Measurements from ENCODE around the gene ITIH1.

The ITIH1 gene

GRCh38 chr3:52838561-52839267, 61.3 kb downstream of the ITIH1 start:
- Histone ChIP-seq H3K4me3 (no peak overlapping the region), H3K4me1 (no peaks in the 10 kb centered on the region), H3K36me3 (replicated peaks) (no peaks in the 10 kb centered on the region), H3K9me3 (no peaks in the 10 kb centered on the region), H3K27me3 (ENCODE audit: low read depth) (no peaks in the 10 kb centered on the region)
- DNase-seq (ENCODE audit: low spot score in 2 of 2): no peak
- in situ Hi-C loops (cut with MboI; ENCODE audit: low sequenced_read_pairs): no loop called here

GRCh38 chr3:52839268-52839575, 61.8 kb downstream of the ITIH1 start:
- H3K36me3 ChIP-seq (replicated peaks): no peaks in the 10 kb centered on the region
- H3K9me3 ChIP-seq: no peaks in the 10 kb centered on the region
- no peaks in the 10 kb centered on the region for H3K27me3 ChIP-seq (ENCODE audit: low read depth)
- no peak for DNase-seq (ENCODE audit: low spot score in 2 of 2)
- no peak overlapping the region for H3K4me3 ChIP-seq
- in situ Hi-C loops (cut with MboI; ENCODE audit: low sequenced_read_pairs): no loop called here
- H3K4me1 ChIP-seq: no peaks in the 10 kb centered on the region

GRCh38 chr3:52839892-52840545, 62.6 kb downstream of the ITIH1 start:
- no peak overlapping the region for H3K4me3 ChIP-seq
- H3K4me1 ChIP-seq: no peaks in the 10 kb centered on the region
- H3K27me3 ChIP-seq (ENCODE audit: low read depth): no peaks in the 10 kb centered on the region
- no peaks in the 10 kb centered on the region for H3K9me3 ChIP-seq
- no peak for DNase-seq (ENCODE audit: low spot score in 2 of 2)
- no peaks in the 10 kb centered on the region for H3K36me3 ChIP-seq (replicated peaks)
- in situ Hi-C loops (cut with MboI; ENCODE audit: low sequenced_read_pairs): loop anchor here (10.0 kb wide), 1 partner anchor 145 kb away; no protein-coding TSS in a partner anchor

GRCh38 chr3:52841211-52841980, 64.0 kb downstream of the ITIH1 start:
- in situ Hi-C loops (cut with MboI; ENCODE audit: low sequenced_read_pairs): loop anchor here (10.0 kb wide), 1 partner anchor 143 kb away; no protein-coding TSS in a partner anchor
- no peak for DNase-seq (ENCODE audit: low spot score in 2 of 2)
- Histone ChIP-seq H3K9me3 (no peaks in the 10 kb centered on the region), H3K27me3 (ENCODE audit: low read depth) (no peaks in the 10 kb centered on the region), H3K4me1 (no peaks in the 10 kb centered on the region), H3K4me3 (no peak overlapping the region), H3K36me3 (replicated peaks) (no peaks in the 10 kb centered on the region)
